Measurements from ENCODE around the gene LSS.
"Not testable (repeated sequence)": the region's sequence is repeated elsewhere in the genome, so short reads cannot be mapped to it uniquely, and the experiment has no call there.

LSS gene

GRCh38 chr21:46205166-46205565, 23.4 kb downstream of the LSS start:
- no peak for DNase-seq (ENCODE audit: low spot score)

GRCh38 chr21:46203203-46203600, 25.4 kb downstream of the LSS start:
- DNase-seq (ENCODE audit: low spot score): no peak

- no peak for DNase-seq (ENCODE audit: low spot score)
These were observed 25.9 kb downstream of the LSS start for GRCh38 chr21:46202592-46203202.

- not testable (repeated sequence) for DNase-seq (ENCODE audit: low spot score)
These were observed 27.4 kb downstream of the LSS start for GRCh38 chr21:46200877-46201803.

DNA sequence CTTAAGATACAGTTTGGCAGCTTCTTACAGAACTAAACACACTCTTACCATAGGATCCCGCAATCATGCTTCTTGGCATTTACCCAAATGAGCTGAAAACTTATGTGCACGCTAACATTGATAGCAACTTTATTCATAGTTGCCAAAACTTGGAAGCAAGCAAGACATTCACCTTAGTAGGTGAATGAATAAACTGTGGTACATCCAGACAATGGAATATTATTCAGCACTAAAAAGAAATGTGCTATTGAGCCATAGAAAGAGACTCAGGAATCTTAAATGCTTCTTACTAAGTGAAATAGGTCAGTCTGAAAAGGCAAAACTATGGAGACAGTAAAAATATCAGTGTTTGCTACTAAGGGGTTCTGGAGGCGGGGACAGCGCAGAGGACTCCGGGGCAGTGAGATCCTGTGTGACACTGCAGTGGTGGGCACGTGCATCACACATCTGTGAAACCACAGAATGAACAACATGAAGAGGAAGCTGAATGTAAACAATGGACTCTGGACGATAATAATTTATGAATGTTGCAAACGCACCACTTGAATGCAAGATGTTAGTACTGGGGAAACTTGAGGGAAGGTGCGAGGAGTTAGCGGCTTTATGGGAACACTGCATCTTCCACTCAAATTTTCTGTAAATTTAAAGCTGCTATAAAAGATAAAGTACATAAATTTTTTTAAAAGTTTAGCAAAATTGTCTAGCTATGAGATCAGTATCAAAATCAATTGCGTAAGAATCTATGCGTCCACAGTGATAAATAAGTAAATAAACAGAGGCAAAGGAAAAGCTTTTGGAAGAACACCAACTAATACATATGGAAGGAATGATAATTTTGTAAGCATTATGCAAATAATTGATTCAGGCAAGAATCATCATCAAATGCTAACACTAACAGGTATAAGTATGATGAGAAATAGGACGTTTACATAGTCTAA, 28.9 kb downstream of the LSS start:
- no peak for DNase-seq (ENCODE audit: low spot score)

- DNase-seq (ENCODE audit: low spot score): no peak
These were observed 31.8 kb downstream of the LSS start for GRCh38 chr21:46196733-46197132.

DNA sequence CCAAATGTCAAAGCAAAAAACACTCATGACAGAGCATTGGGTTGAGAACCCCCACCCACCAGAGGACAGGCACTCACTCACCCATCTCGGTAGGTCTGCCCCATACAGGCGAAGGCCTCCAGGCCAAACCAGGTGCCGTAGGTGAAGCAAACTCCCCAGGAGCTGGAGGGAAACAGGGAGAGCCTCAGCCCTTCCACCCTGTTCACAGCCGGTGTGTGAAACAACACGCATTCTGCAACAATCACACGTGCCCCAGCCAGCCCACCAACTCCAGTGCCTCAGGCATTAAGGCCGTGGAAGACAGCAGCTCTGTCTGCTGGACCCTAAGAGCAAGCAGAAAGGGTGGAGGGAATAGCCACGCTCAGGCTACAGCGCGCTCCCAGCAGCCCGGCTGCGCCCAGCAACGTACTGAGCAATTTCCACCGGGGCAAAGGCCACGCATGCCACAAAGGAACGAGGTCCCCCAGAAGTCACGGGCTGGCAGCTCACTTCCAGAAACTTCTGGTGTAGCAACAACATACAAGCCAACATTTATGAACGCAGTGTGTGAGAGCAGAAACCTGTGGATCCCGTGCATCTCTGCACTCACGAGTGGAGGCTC, 32.9 kb downstream of the LSS start:
- DNase-seq (ENCODE audit: low spot score): no peak

DNA sequence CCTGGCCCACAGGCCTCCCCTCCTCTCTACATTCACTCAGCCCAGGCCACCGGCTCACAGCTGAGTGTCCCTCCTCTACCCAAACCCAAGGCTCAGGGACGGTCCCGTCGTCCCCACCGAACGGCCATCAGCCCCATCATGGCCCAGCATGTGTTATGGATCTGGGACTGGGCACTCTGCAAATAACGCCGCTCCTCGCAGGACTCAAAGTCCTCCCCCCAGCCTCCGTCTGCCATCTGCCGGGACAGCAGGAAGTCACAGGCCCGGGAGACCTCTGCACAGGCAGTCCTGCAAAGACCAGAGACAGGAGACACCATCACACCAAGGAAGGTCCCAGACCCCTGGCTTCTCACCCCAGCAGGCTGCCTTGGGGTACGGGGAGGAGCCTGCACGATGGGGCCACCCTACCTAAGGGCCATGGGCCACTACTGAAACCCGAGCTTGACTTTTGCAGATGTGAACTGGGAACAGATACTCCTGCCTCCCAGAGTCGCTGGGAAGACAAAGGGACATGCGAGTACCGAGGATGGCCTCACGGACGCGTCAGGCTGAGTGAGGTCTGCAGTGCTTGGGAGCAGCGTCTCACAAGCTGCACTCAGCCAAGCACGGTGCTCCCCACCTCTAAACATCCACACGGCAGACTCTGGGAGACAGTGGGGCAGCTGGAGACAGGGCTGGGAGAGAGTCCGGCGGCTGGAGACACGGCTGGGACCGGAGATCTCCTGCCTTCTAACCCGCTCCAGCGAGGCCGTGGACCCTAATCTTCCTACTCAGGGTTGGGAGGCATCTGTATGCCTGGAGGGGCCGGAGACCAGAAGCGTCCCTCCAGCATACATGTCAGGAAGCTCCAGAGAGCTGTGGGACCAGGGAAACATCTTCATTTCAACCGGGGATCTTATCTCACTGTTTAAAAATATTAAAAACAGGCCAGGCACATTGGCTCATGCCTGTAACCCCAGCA, 33.9 kb downstream of the LSS start:
- no peak for DNase-seq (ENCODE audit: low spot score)

GRCh38 chr21:46193829-46194373, 34.7 kb downstream of the LSS start:
- DNase-seq (ENCODE audit: low spot score): no peak

DNA sequence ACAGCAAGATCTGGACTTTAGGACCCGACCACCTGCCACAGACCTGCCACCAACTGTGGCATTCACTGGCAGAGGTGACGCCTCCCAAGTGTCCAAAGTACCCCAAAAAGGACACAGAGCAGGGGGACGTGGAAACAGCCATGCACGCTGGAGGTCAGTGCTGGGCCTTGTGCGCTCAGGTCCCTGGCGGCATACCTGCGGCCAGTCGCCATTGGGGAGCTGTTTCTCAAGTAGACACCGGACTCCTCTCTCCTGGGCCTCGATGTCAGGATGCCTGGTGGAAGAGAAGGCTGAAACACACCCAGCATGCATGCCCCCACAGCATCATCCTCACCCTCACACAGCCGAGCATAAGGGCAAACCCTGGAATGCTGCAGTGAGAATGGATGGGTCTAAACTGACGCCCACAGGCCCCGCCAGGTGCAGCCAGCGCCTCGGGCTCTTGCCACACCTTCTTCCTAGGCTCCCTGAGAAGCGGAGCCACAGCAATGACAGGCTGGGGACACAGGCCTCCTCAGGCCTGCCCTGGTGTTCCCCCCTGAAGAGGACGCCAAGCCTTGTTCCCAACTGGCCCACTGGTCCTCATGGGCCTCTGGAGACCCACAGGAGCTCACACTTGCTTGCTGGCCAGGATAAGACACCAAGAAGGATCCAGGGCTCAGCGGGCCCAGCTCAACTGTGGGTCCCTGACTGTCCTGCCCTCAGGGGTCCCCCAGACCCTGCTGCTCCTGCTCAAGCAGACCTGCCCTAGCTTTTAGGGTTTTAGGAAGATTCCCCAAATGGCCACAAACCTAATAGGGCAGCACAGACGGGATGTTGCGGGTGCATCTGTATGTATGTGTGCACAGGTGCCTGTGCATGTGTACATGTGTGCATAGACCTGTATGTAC, 36.6 kb downstream of the LSS start:
- no peak for DNase-seq (ENCODE audit: low spot score)

GRCh38 chr21:46191257-46191685, 37.3 kb downstream of the LSS start:
- DNase-seq (ENCODE audit: low spot score): no peak

- no peak for DNase-seq (ENCODE audit: low spot score)
These were observed 38.0 kb downstream of the LSS start for GRCh38 chr21:46190491-46191131.

GRCh38 chr21:46189959-46190490, 38.5 kb downstream of the LSS start:
- DNase-seq (ENCODE audit: low spot score): no peak

- peak; percentile 38 for DNase-seq (ENCODE audit: low spot score)
These were observed 39.2 kb downstream of the LSS start for GRCh38 chr21:46189213-46189958.

GRCh38 chr21:46188226-46189212, 40.1 kb downstream of the LSS start:
- DNase-seq (ENCODE audit: low spot score): peak; percentile 80

DNA sequence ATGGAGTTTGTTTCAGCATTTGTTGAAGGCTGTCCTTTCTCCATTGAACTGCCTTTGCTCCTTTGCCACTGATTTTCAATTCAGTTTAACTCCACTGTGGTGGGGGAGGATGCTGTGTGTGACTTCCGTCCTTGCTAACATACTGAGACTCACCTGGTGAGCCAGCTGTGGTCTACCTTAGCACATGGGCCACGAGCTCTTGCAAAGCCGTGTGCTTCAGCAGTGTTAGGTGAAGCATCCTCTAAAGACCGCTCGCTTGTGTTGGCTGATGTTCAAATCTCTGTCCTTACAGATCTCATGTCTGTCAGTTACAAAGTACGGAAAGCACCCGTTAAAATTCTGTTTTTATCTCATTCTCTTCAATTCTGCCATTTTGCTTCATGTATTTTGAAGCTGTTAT, 40.8 kb downstream of the LSS start:
- no peak for DNase-seq (ENCODE audit: low spot score)

DNA sequence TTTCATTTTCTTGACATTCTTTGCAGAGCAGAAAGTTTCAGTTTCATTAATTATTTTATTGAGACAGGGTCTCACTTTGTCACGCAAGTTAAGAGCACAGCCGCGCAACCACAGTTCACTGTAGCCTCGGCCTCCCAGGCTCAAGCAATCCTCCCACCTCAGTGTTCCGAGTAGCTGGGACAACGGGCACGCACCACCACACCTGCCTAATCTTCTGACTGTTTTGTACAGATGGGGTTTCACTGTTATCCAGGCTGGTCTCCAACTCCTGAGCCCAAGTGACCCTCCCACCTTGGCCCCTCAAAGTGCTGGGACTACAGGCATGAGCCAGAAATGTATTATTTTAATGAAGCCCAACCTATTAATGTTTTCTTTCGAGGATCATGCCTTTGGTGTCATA, 41.3 kb downstream of the LSS start:
- DNase-seq (ENCODE audit: low spot score): no peak
